BE2C (cell line): ENCODE data around the gene STRADB.

Experiments
- DNase-seq: peaks from one replicate; pipeline ENCODE4 v3.0.0-alpha.2; 2020
- H3K27me3 ChIP-seq: fragments of 250-450 bp; sonication (Bioruptor Pico); 2 replicates; pipeline ENCODE4 v1.5.1; 2020; ENCODE audit warnings: mild to moderate bottlenecking
- H3K36me3 ChIP-seq: fragments of 250-450 bp; sonication (Bioruptor Pico); 2 replicates; pipeline ENCODE4 v1.5.1; 2020; ENCODE audit warnings: mild to moderate bottlenecking
- H3K4me1 ChIP-seq: fragments of 250-450 bp; sonication (Bioruptor Pico); 2 replicates; pipeline ENCODE4 v1.5.1; 2020
- H3K4me3 ChIP-seq: 2 replicates; pipeline ENCODE4 v1.5.1; 2011; ENCODE audit warnings: low read depth, low read length
- H3K9me3 ChIP-seq: fragments of 250-450 bp; sonication (Bioruptor Pico); 2 replicates; pipeline ENCODE4 v1.5.1; 2020
- TF ChIP-seq, protein P1 (sequence below): IDR thresholded peaks from 2 replicates; pipeline ENCODE4 v1.5.1; 2012; ENCODE audit warnings: mild to moderate bottlenecking, low read depth, low read length

Gene STRADB

DNA sequence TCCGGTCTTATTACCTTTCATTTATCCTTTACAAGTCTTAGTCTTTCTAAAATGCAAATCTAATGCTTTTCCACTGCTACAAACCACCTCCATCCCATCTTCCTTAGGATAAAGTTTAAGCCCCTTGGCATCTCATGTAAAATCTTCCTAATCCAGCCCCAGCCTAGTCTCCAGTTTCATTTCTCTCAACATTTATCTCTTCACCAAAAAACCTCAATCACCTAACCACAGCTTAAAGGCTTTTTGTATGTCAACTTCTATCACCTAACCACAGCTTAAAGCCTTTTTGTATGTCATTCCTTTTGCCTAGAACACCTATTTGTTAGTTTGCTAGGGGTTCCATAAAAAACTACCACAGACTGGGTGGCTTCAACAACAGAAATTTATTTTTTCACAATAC is 4.5 kb upstream of the STRADB start:
- no peak for DNase-seq
- TF ChIP-seq, protein P1, sequence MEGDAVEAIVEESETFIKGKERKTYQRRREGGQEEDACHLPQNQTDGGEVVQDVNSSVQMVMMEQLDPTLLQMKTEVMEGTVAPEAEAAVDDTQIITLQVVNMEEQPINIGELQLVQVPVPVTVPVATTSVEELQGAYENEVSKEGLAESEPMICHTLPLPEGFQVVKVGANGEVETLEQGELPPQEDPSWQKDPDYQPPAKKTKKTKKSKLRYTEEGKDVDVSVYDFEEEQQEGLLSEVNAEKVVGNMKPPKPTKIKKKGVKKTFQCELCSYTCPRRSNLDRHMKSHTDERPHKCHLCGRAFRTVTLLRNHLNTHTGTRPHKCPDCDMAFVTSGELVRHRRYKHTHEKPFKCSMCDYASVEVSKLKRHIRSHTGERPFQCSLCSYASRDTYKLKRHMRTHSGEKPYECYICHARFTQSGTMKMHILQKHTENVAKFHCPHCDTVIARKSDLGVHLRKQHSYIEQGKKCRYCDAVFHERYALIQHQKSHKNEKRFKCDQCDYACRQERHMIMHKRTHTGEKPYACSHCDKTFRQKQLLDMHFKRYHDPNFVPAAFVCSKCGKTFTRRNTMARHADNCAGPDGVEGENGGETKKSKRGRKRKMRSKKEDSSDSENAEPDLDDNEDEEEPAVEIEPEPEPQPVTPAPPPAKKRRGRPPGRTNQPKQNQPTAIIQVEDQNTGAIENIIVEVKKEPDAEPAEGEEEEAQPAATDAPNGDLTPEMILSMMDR = no peak

DNA sequence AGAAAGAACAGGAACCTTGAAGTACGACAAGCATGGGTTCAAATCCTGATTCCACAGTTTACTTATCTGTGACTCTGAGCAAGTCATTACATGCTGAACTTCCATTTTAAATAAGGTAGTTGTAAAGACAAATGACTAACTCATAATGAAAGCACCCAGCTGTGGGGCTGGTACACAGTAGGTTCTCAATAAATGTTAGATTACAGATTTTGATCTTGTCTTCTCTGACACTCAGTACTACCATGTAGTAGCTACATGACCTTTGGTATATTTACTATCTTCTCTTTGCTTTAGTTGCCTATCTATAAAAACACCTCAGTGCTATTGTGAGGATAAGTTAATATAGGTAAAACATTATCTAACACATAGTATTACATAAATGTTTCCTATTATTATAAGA is 3.5 kb upstream of the STRADB start:
- H3K27me3 ChIP-seq = no peaks in the 10 kb centered on the region
- peaks cover 4% of the 10 kb centered on the region; the same call in 1 of the 2 replicates for H3K36me3 ChIP-seq
- TF ChIP-seq, protein P1 = no peak
- no peak overlapping the region for H3K4me3 ChIP-seq
- H3K9me3 ChIP-seq = no peaks in the 10 kb centered on the region
- peaks cover 9% of the 10 kb centered on the region for H3K4me1 ChIP-seq
- DNase-seq = no peak

More for the DNA sequence above, 4.5 kb upstream of the STRADB start:
- no peaks in the 10 kb centered on the region for H3K27me3 ChIP-seq
- H3K4me3 ChIP-seq = no peak overlapping the region
- H3K4me1 ChIP-seq = peaks cover 7% of the 10 kb centered on the region
- H3K36me3 ChIP-seq = peaks cover 4% of the 10 kb centered on the region; the same call in 1 of the 2 replicates
- no peaks in the 10 kb centered on the region for H3K9me3 ChIP-seq

DNA sequence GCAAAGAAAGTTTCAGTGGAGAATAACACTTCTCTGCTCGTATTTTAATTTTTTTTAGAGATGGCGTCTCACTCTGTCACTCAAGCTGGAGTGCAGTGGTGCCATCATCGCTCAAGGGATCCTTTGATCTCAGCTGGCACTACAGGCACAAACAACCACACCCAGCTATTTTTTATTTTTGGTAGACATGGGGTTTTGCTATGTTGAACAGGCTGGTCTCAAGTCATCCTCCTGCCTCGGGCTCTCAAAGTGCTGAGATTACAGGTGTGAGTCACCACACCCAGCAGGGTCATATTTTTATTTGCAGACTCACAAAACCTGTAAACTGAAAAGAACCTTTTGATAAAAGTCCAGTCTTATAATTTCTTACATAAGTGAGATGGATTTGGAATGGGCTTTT is 2.8 kb upstream of the STRADB start:
- TF ChIP-seq, protein P1 = no peak
- H3K36me3 ChIP-seq = peaks cover 4% of the 10 kb centered on the region; the same call in 1 of the 2 replicates
- H3K4me1 ChIP-seq = peaks cover 6% of the 10 kb centered on the region
- no peak for DNase-seq
- H3K27me3 ChIP-seq = no peaks in the 10 kb centered on the region
- H3K4me3 ChIP-seq = no peak overlapping the region
- no peaks in the 10 kb centered on the region for H3K9me3 ChIP-seq

DNA sequence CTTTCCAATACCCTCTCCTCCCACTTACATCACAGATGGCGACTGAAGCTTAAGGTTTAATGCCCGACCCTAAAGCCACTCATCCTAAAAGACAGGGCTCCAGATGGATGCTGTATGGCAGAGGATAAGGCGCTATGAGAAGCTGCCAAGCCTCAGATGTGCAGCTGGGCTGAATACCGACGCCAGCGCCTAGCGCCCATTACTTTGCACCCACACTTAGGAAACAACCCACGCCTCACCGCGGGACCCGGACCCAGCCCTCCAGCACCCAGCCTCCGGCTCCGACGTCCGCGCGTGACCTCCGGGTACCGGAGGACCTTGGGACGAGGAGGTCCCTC is 617 bp upstream of the STRADB start:
- peak overlapping the region; percentile 98 for H3K4me3 ChIP-seq
- TF ChIP-seq, protein P1 = no peak
- H3K4me1 ChIP-seq = peaks cover 6% of the 10 kb centered on the region
- no peaks in the 10 kb centered on the region for H3K9me3 ChIP-seq
- H3K27me3 ChIP-seq = no peaks in the 10 kb centered on the region
- peaks cover 4% of the 10 kb centered on the region; the same call in 1 of the 2 replicates for H3K36me3 ChIP-seq
- DNase-seq = no peak

DNA sequence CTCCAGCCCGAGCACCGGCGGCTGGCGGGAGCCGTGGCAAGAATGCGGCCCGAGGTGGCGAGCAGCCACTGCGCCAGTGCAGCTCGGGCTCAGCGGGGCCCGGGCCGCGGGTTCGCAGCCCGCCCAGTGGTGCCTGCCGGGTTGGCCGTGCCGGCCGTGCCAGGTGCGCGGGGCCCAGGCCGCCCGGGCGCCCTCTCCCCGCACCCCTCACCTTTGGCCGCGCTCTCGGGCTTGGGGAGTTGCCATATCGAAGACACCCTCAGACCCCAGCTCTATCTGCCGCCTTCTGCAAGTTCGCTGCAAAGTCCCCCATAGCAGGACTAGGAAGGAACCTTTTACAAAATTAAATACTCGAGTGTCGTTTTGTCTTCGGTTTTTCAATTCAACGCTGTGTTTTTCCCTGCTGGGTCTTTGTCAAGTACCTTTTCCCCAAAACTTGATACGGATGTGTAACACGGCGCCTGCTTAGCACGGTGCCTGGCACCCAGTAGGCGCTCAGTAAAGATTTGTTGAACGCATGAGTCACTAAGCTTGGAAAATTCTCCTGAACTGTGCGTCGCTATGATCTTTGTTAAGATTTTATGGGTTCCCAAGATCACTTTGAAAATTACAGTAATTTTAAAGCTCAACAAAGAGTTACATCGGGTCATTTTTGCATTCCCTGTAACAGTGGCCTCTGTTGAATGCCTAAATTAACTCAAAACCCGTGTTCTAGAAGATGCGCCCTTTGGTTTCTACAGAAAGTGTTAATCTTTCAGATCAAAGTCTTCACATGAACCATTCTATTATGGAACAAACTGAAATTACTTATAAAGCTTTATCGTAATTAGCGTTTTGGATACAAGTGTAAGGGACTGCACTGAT is 750 bp downstream of the STRADB start:
- no peak for DNase-seq
- TF ChIP-seq, protein P1 = no peak
- Histone ChIP-seq H3K9me3 (no peaks in the 10 kb centered on the region), H3K27me3 (no peaks in the 10 kb centered on the region), H3K4me3 (peak overlapping the region; percentile 98), H3K36me3 (peaks cover 4% of the 10 kb centered on the region; the same call in 1 of the 2 replicates), H3K4me1 (peaks cover 3% of the 10 kb centered on the region; the same call in 1 of the 2 replicates)
